K562 (cell line): ENCODE results near the gene PKD2. TPM values are rescaled to one million over a fixed set of nuclear protein-coding genes. Genes with fewer than 3 reads are reported as not detected.
A peak's percentile ranks its signal among the peaks of the same experiment; 100 is the strongest.

Experiments used
- ATAC-seq: fragments of 200-7000 bp; cut with Tn5 transposase; 3 replicates; pipeline ENCODE4 v1.9.1; 2020; ENCODE audit warnings: moderate library complexity
- BruUV-seq: library from RNA; stranded (reverse); fragments of 400-500 nt; replicated peaks from 2 replicates; lab custom pipeline; 2021; lab: Mats Ljungman, UMichigan
- CTCF ChIA-PET: fragments of 300-600 bp; formaldehyde crosslinking; extraction: SDS; loops from one replicate; lab custom pipeline; 2021; ENCODE audit warnings: low intra/inter-chr PET ratio; lab: Yijun Ruan, JAX
- POLR2A ChIA-PET: fragments of 300-600, 350-650 bp; sonication (Branson Sonifier 250); formaldehyde crosslinking; extraction: SDS; loops from one replicate; lab custom pipeline; 2021; ENCODE audit warnings: antibody characterized with exemption, inconsistent platforms; lab: Yijun Ruan, JAX
- DNase-seq, 4 experiments: peaks; one replicate each; pipeline versions ENCODE4 v3.0.0 to v3.0.0-alpha.2; 2011 to 2018; ENCODE audit warnings: low spot score in 3 of 4, mixed read lengths in 3 of 4; ENCODE audit errors: extremely low read depth in 1 of 4
- FAIRE-seq: peaks from 2 replicates; lab custom pipeline; 2011; peaks lifted over from hg19 to GRCh38; lab: Jason Lieb, UNC
- H2AFZ ChIP-seq: 2 replicates; pipeline ENCODE4 v1.6.0; 2011; ENCODE audit warnings: low read depth, low read length, control low read depth, inconsistent platforms
- H3K27ac ChIP-seq: fragments of 200-600 bp; 3 replicates; pipeline ENCODE4 v1.8.0; 2011; ENCODE audit warnings: low read depth, mild to moderate bottlenecking, control low read depth, inconsistent platforms, low read length, moderate library complexity, mixed read lengths; ENCODE audit errors: extremely low read depth
- H3K27me3 ChIP-seq, 2 experiments: fragments of 300-600 bp in 1 of 2; 2 replicates in 1 of 2; 3 replicates in 1 of 2; pipeline versions ENCODE4 v1.6.0 to v1.8.0; 2011; ENCODE audit warnings: inconsistent platforms in 2 of 2, low read length in 2 of 2, mild to moderate bottlenecking in 1 of 2, mixed read lengths in 1 of 2, moderate library complexity in 1 of 2; ENCODE audit not compliant: control insufficient read depth in 2 of 2, insufficient read depth in 2 of 2
- H3K36me3 ChIP-seq: fragments of 300-600 bp; 3 replicates; pipeline ENCODE4 v1.8.0; 2011; ENCODE audit warnings: mild to moderate bottlenecking, low read length, inconsistent platforms; ENCODE audit not compliant: control insufficient read depth, insufficient read depth
- H3K4me1 ChIP-seq, 2 experiments: fragments of 200-600 bp in 1 of 2; replicated peaks in 1 of 2; 2 replicates in 1 of 2; 3 replicates in 1 of 2; pipeline versions ENCODE4 v1.5.1 to v1.8.0; 2011; ENCODE audit warnings: inconsistent platforms in 2 of 2, low read length in 2 of 2, mild to moderate bottlenecking in 1 of 2, mixed read lengths in 1 of 2, moderate library complexity in 1 of 2; ENCODE audit not compliant: control insufficient read depth in 2 of 2, insufficient read depth in 2 of 2
- H3K4me2 ChIP-seq: 2 replicates; pipeline ENCODE4 v1.6.1; 2011; ENCODE audit warnings: low read length, control low read depth, inconsistent platforms, mixed read lengths; ENCODE audit not compliant: insufficient read depth
- H3K4me3 ChIP-seq: fragments of 200-600 bp; sonication (generic), shearing (Covaris generic); 2 replicates; pipeline ENCODE4 v1.5.1; 2016; ENCODE audit warnings: control low read depth, inconsistent platforms
- H3K79me2 ChIP-seq: fragments of 200-600 bp; 3 replicates; pipeline ENCODE4 v1.8.0; 2011; ENCODE audit warnings: low read length, inconsistent platforms; ENCODE audit not compliant: control insufficient read depth, insufficient read depth
- H3K9ac ChIP-seq, 2 experiments: 2 replicates each; pipeline versions ENCODE4 v1.6.0 to v1.6.1; 2011; ENCODE audit warnings: low read depth in 2 of 2, low read length in 2 of 2, control low read depth in 1 of 2, inconsistent platforms in 1 of 2, mild to moderate bottlenecking in 1 of 2, mixed read lengths in 1 of 2; ENCODE audit not compliant: insufficient read depth in 1 of 2
- H3K9me1 ChIP-seq: one replicate; pipeline ENCODE4 v1.6.0; 2011; ENCODE audit warnings: inconsistent platforms, mild to moderate bottlenecking, low read length, moderate library complexity; ENCODE audit not compliant: control insufficient read depth, insufficient read depth
- H3K9me3 ChIP-seq: replicated peaks from 2 replicates; pipeline ENCODE4 v1.5.1; 2011; ENCODE audit warnings: low read depth, low read length, inconsistent platforms; ENCODE audit not compliant: control insufficient read depth, insufficient read depth
- H4K20me1 ChIP-seq: replicated peaks from 2 replicates; pipeline ENCODE4 v1.6.1; 2011; ENCODE audit warnings: low read length, inconsistent platforms, mixed read lengths; ENCODE audit not compliant: control insufficient read depth, insufficient read depth
- ARNT ChIP-seq, 2 experiments: fragments of 450-650 bp; IDR thresholded peaks; 2 replicates each; pipeline ENCODE4 v1.6.1; 2016; ENCODE audit warnings: mild to moderate bottlenecking in 1 of 2
- ILF3 ChIP-seq: fragments of 450-650 bp; IDR thresholded peaks from 2 replicates; pipeline ENCODE4 v1.6.1; 2018; ENCODE audit warnings: antibody characterized with exemption, mild to moderate bottlenecking, moderate library complexity, borderline replicate concordance
- PTBP1 ChIP-seq: fragments of 200-400 bp; formaldehyde crosslinking; IDR thresholded peaks from 2 replicates; pipeline ENCODE4 v1.6.1; 2017; ENCODE audit warnings: low read depth, low read length
- WGBS: fragments of 100-300 bp; shearing (Covaris generic); methylation state at CpG from one replicate; pipeline ENCODE4 v1.1.6; 2016; ENCODE audit warnings: low coverage, mixed read lengths; ENCODE audit not compliant: insufficient coverage; ENCODE audit errors: missing lambda C conversion rate; 5-methylcytosine and 5-hydroxymethylcytosine counted together
- in situ Hi-C: fragments of 300-500 bp; cut with MboI; formaldehyde crosslinking; loops from 4 replicates; pipeline ENCODE4 v1.15.0; 2018; ENCODE audit warnings: inconsistent platforms, mixed read lengths
- intact Hi-C: fragments of 100-400 bp; cut with micrococcal nuclease; formaldehyde crosslinking; loops from 2 replicates; pipeline ENCODE4 v1.14.2; 2022
- polyA plus RNA-seq, 8 experiments: library from polyadenylated mRNA; depleted of rRNA in 4 of 8; stranded (reverse) in 5 of 8; unstranded in 3 of 8; fragments of >200 nt; fragmentation: Nextera tagmentation in 2 of 8; fragmentation: Illumina TruSeq in 1 of 8; extraction: Ambion mirVana in 2 of 8; extraction: Trizol in 1 of 8; gene quantifications; 2 replicates each; pipeline versions ENCODE4 v1.2.1 to v1.2.3, GENCODE V29; 2011 to 2014; ENCODE audit warnings: inconsistent platforms in 1 of 8, missing spikeins in 1 of 8
- total RNA-seq, 7 experiments: library from RNA; depleted of rRNA in 6 of 7; stranded (reverse); fragments of >200 nt in 6 of 7; fragmentation: Illumina TruSeq in 2 of 7; extraction: Trizol in 2 of 7; gene quantifications; 2 replicates each; pipeline versions ENCODE4 v1.2.1 to v1.2.3, GENCODE V29; 2011 to 2021; ENCODE audit warnings: low replicate concordance in 1 of 7
- TF ChIP-seq, protein P1 (sequence below): IDR thresholded peaks from 2 replicates; pipeline ENCODE4 v1.6.1; 2016; ENCODE audit warnings: missing genetic modification characterization, missing compliant biosample characterization
- TF ChIP-seq, protein P2 (sequence below), 3 experiments: IDR thresholded peaks in 2 of 3; conservative IDR thresholded peaks in 1 of 3; 2 replicates each; pipeline ENCODE4 v1.5.1; 2011 to 2012; ENCODE audit warnings: low read length in 3 of 3, mild to moderate bottlenecking in 3 of 3, control low read depth in 2 of 3, improper control_type of control experiment in 1 of 3, inconsistent platforms in 1 of 3, low read depth in 1 of 3, mixed read lengths in 1 of 3, moderate library complexity in 1 of 3; ENCODE audit not compliant: insufficient read depth in 2 of 3
- TF ChIP-seq, protein P3 (sequence below): IDR thresholded peaks from 3 replicates; pipeline ENCODE4 v1.6.1; 2011; ENCODE audit warnings: borderline replicate concordance, mild to moderate bottlenecking; ENCODE audit not compliant: insufficient read length, insufficient read depth
- TF ChIP-seq, protein P4 (sequence below): sonication (generic); formaldehyde crosslinking; IDR thresholded peaks from 2 replicates; pipeline ENCODE4 v1.5.0; 2020; ENCODE audit warnings: missing genetic modification reagents

The PKD2 gene
- total and polyA plus RNA-seq, 9 of the 15 experiments (the other 6 are each of a cell fraction or from before 2014, with no cell fraction given), result 0.11 to 1.2 (median 0.47) TPM

DNA sequence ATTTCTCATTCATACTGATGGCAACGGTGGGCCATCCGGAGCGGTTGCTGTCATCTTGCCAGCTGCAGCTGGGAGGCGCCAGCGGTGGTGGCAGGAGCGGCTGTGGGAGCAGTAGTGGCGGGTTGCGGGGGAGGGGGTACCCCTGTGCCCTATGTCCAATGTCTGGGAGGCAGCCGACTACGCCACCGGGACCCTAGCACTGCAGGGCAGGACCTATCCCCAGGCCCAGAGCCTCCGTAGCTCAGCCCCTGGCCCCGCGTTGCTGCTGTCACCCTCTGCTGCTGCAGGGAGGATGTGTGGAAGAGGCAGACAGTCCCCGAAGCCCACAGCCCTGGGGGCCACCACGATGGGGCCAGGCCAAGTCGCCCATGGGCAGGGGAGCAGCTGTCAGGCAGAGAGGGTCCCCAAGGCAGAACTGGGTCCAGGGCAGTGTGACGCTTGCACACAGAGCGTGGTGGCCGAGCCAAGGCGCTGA is 41.9 kb upstream of the PKD2 start:
- Histone ChIP-seq H2AFZ (no peak overlapping the region), H3K9me1 (no peaks in the 10 kb centered on the region), H3K9me3 (no peaks in the 10 kb centered on the region), H3K9ac (no peak overlapping the region), H3K79me2 (no peaks in the 10 kb centered on the region), H3K4me3 (no peak overlapping the region), H4K20me1 (no peaks in the 10 kb centered on the region), H3K4me1 (peaks cover 0 to 10% of the 10 kb centered on the region in 2 experiments; a peak in 2 of 5 replicates), H3K27ac (no peak overlapping the region), H3K36me3 (no peaks in the 10 kb centered on the region), H3K27me3 (peaks cover 2 to 21% of the 10 kb centered on the region in 2 experiments; a peak in 3 of 5 replicates), H3K4me2 (no peak overlapping the region)
- TF ChIP-seq, protein P1, sequence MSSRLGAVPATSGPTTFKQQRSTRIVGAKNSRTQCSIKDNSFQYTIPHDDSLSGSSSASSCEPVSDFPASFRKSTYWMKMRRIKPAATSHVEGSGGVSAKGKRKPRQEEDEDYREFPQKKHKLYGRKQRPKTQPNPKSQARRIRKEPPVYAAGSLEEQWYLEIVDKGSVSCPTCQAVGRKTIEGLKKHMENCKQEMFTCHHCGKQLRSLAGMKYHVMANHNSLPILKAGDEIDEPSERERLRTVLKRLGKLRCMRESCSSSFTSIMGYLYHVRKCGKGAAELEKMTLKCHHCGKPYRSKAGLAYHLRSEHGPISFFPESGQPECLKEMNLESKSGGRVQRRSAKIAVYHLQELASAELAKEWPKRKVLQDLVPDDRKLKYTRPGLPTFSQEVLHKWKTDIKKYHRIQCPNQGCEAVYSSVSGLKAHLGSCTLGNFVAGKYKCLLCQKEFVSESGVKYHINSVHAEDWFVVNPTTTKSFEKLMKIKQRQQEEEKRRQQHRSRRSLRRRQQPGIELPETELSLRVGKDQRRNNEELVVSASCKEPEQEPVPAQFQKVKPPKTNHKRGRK (tag), result no peak
- TF ChIP-seq, protein P2, sequence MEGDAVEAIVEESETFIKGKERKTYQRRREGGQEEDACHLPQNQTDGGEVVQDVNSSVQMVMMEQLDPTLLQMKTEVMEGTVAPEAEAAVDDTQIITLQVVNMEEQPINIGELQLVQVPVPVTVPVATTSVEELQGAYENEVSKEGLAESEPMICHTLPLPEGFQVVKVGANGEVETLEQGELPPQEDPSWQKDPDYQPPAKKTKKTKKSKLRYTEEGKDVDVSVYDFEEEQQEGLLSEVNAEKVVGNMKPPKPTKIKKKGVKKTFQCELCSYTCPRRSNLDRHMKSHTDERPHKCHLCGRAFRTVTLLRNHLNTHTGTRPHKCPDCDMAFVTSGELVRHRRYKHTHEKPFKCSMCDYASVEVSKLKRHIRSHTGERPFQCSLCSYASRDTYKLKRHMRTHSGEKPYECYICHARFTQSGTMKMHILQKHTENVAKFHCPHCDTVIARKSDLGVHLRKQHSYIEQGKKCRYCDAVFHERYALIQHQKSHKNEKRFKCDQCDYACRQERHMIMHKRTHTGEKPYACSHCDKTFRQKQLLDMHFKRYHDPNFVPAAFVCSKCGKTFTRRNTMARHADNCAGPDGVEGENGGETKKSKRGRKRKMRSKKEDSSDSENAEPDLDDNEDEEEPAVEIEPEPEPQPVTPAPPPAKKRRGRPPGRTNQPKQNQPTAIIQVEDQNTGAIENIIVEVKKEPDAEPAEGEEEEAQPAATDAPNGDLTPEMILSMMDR (IDR thresholded peaks at IDR 0.05 in 2 of 3, conservative IDR thresholded peaks at IDR 0.05 in 1 of 3; ENCODE audit: insufficient read depth in 2 of 3, low read depth in 1 of 3, low read length in 3 of 3), result peak in 1 of 3 experiments; percentile 13; a peak in 1 of 6 replicates
- TF ChIP-seq ILF3 (no peak), PTBP1 (no peak), ARNT (IDR thresholded peaks at IDR 0.05) (no peak)
- TF ChIP-seq, protein P3, sequence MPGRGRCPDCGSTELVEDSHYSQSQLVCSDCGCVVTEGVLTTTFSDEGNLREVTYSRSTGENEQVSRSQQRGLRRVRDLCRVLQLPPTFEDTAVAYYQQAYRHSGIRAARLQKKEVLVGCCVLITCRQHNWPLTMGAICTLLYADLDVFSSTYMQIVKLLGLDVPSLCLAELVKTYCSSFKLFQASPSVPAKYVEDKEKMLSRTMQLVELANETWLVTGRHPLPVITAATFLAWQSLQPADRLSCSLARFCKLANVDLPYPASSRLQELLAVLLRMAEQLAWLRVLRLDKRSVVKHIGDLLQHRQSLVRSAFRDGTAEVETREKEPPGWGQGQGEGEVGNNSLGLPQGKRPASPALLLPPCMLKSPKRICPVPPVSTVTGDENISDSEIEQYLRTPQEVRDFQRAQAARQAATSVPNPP, result no peak
- TF ChIP-seq, protein P4, sequence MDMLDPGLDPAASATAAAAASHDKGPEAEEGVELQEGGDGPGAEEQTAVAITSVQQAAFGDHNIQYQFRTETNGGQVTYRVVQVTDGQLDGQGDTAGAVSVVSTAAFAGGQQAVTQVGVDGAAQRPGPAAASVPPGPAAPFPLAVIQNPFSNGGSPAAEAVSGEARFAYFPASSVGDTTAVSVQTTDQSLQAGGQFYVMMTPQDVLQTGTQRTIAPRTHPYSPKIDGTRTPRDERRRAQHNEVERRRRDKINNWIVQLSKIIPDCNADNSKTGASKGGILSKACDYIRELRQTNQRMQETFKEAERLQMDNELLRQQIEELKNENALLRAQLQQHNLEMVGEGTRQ (CRISPR knock-in tag), result no peak
- intact Hi-C loops (no loop called here), in situ Hi-C loops (no loop called here)
- ATAC-seq, result no peak; the same call in 2 of the 3 replicates
- no peak for FAIRE-seq
- CTCF ChIA-PET, result no interaction called here
- no peak for DNase-seq
- no TSS peak for BruUV-seq
- WGBS, result 6% methylated on average over 18 of the region's 21 CpGs
- POLR2A ChIA-PET, result no interaction called here
